Measurements from ENCODE around the gene MYOM3. TPM values are rescaled to one million over a fixed set of nuclear protein-coding genes. Genes with fewer than 3 reads are reported as not detected.

Gene MYOM3
- total and polyA plus RNA-seq, 2 of the 13 experiments (the other 11 are each of a cell fraction or from before 2014, with no cell fraction given) = 5.8 to 15.3 TPM

DNA sequence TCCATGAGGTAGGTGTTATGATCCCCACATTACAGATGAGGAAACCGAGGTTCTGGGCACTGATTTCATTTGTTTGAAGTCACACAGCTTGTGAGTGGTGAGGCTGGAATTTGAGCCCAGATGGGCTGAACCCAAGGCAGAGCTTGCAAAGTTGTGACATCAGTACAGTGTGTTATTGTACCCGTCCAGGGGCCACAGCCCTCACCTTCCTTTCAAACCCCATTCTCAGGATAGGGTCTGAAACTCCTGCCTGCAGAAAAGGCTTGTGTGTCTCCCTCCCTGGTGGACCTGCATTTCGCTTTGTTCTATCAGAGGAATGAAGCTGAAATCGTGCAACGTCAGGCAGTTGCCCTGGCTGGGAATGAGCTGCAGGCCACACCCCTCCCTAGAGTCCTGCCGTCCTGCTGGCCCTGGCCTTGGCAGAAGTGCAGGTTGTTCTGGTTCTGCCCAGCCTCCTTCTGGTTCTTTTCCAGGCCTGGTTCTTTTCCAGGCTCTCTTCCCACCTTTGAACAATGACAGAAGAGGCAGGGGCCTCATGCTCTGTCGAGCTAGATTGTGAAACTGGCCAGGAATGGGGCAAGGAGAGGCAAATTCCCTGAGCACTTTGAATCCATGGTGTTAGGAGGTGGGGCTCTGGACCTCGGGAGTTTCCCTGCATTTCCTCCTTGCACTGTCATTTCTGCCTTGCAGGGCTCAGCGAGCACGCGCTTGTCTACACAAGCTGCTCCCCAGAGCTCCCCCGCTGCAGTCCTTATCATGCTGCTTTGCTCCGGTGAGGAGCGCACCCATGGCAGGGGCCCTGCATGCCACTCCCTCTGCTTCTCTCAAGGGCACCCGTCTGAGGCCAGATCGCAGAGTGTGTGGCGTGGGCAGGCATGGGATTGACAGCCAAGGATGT, 8.2 kb upstream of the MYOM3 start (continued):
- TF ChIP-seq, protein P1, sequence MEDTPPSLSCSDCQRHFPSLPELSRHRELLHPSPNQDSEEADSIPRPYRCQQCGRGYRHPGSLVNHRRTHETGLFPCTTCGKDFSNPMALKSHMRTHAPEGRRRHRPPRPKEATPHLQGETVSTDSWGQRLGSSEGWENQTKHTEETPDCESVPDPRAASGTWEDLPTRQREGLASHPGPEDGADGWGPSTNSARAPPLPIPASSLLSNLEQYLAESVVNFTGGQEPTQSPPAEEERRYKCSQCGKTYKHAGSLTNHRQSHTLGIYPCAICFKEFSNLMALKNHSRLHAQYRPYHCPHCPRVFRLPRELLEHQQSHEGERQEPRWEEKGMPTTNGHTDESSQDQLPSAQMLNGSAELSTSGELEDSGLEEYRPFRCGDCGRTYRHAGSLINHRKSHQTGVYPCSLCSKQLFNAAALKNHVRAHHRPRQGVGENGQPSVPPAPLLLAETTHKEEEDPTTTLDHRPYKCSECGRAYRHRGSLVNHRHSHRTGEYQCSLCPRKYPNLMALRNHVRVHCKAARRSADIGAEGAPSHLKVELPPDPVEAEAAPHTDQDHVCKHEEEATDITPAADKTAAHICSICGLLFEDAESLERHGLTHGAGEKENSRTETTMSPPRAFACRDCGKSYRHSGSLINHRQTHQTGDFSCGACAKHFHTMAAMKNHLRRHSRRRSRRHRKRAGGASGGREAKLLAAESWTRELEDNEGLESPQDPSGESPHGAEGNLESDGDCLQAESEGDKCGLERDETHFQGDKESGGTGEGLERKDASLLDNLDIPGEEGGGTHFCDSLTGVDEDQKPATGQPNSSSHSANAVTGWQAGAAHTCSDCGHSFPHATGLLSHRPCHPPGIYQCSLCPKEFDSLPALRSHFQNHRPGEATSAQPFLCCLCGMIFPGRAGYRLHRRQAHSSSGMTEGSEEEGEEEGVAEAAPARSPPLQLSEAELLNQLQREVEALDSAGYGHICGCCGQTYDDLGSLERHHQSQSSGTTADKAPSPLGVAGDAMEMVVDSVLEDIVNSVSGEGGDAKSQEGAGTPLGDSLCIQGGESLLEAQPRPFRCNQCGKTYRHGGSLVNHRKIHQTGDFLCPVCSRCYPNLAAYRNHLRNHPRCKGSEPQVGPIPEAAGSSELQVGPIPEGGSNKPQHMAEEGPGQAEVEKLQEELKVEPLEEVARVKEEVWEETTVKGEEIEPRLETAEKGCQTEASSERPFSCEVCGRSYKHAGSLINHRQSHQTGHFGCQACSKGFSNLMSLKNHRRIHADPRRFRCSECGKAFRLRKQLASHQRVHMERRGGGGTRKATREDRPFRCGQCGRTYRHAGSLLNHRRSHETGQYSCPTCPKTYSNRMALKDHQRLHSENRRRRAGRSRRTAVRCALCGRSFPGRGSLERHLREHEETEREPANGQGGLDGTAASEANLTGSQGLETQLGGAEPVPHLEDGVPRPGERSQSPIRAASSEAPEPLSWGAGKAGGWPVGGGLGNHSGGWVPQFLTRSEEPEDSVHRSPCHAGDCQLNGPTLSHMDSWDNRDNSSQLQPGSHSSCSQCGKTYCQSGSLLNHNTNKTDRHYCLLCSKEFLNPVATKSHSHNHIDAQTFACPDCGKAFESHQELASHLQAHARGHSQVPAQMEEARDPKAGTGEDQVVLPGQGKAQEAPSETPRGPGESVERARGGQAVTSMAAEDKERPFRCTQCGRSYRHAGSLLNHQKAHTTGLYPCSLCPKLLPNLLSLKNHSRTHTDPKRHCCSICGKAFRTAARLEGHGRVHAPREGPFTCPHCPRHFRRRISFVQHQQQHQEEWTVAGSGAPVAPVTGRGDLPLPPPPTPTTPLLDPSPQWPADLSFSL (CRISPR knock-in tag; IDR thresholded peaks at IDR 0.05) = peak; percentile 80; the same call in 1 of the 2 replicates
- TF ChIP-seq CCDC6 (CRISPR knock-in tag; IDR thresholded peaks at IDR 0.05) (0 out of 2 replicates have a peak, but pooled peaks have one; percentile 14), TEAD2 (CRISPR knock-in tag; IDR thresholded peaks at IDR 0.05) (no peak), ZNF337 (CRISPR knock-in tag; IDR thresholded peaks at IDR 0.05; ENCODE audit: borderline replicate concordance, low read depth) (0 out of 2 replicates have a peak, but pooled peaks have one; percentile 59), ZNF367 (CRISPR knock-in tag; IDR thresholded peaks at IDR 0.05; ENCODE audit: borderline replicate concordance) (no peak), PCBP2 (optimal IDR thresholded peaks at IDR 0.05; ENCODE audit: low read depth, low read length, poor library complexity, severe bottlenecking) (no peak)
- TF ChIP-seq, protein P2, sequence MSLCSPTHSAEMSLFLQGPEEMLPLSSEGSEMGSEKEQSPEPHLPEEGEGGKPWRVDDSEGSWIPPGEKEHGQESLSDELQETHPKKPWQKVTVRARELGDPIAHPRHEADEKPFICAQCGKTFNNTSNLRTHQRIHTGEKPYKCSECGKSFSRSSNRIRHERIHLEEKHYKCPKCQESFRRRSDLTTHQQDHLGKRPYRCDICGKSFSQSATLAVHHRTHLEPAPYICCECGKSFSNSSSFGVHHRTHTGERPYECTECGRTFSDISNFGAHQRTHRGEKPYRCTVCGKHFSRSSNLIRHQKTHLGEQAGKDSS (CRISPR knock-in tag; IDR thresholded peaks at IDR 0.05; ENCODE audit: borderline replicate concordance, low read depth) = 0 out of 2 replicates have a peak, but pooled peaks have one; percentile 65
- TF ChIP-seq, protein P3, sequence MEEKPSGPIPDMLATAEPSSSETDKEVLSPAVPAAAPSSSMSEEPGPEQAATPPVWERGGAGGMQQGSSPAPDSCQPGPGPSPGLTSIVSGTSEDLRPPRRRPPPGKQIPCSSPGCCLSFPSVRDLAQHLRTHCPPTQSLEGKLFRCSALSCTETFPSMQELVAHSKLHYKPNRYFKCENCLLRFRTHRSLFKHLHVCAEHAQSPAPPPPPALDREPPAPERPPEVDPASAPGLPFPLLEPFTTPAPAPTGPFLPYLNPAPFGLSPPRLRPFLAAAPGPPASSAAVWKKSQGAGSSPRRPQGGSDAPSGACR (CRISPR knock-in tag; IDR thresholded peaks at IDR 0.05) = no peak
- TF ChIP-seq, protein P4, sequence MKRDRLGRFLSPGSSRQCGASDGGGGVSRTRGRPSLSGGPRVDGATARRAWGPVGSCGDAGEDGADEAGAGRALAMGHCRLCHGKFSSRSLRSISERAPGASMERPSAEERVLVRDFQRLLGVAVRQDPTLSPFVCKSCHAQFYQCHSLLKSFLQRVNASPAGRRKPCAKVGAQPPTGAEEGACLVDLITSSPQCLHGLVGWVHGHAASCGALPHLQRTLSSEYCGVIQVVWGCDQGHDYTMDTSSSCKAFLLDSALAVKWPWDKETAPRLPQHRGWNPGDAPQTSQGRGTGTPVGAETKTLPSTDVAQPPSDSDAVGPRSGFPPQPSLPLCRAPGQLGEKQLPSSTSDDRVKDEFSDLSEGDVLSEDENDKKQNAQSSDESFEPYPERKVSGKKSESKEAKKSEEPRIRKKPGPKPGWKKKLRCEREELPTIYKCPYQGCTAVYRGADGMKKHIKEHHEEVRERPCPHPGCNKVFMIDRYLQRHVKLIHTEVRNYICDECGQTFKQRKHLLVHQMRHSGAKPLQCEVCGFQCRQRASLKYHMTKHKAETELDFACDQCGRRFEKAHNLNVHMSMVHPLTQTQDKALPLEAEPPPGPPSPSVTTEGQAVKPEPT (CRISPR knock-in tag; IDR thresholded peaks at IDR 0.05; ENCODE audit: low read depth) = no peak; the same call in 1 of the 2 replicates

Measured in HepG2 (cell line).